Spleen (tissue), 7 donors: ENCODE measurements around the gene CISH.
A peak's percentile ranks its signal among the peaks of the same experiment; 100 is the strongest.

ENCODE experiments used
- POLR2A ChIP-seq, 3 donors: fragments of 450-650 bp; IDR thresholded peaks; one replicate each; pipeline ENCODE4 v1.5.1; 2017; ENCODE audit warnings: antibody characterized with exemption in 3 of 3, mild to moderate bottlenecking in 1 of 3
- POLR2AphosphoS5 ChIP-seq, 3 donors: sonication (generic); formaldehyde crosslinking; IDR thresholded peaks; one replicate each; pipeline ENCODE4 v1.5.1; 2017; ENCODE audit warnings: antibody characterized with exemption in 3 of 3
- TF ChIP-seq, protein P1 (sequence below), 11 experiments: fragments of 200-600 bp in 7 of 11; fragments of 450-650 bp in 4 of 11; sonication (generic) in 4 of 11; IDR thresholded peaks in 8 of 11; conservative IDR thresholded peaks in 3 of 11; 1 replicate in 7 of 11; 2 replicates in 4 of 11; pipeline versions ENCODE4 v1.4.0 to v1.8.0; 2016 to 2021; ENCODE audit warnings: antibody characterized with exemption in 11 of 11, inconsistent platforms in 4 of 11, mild to moderate bottlenecking in 1 of 11
- donor health status: DM: no; HTN: no; CAD: no; lungs with moderate emphysema.
- donor health status: DM: no; HTN: no; CAD: no.
- donor health status: DM: no; HTN: no; CAD: no.

DNA sequence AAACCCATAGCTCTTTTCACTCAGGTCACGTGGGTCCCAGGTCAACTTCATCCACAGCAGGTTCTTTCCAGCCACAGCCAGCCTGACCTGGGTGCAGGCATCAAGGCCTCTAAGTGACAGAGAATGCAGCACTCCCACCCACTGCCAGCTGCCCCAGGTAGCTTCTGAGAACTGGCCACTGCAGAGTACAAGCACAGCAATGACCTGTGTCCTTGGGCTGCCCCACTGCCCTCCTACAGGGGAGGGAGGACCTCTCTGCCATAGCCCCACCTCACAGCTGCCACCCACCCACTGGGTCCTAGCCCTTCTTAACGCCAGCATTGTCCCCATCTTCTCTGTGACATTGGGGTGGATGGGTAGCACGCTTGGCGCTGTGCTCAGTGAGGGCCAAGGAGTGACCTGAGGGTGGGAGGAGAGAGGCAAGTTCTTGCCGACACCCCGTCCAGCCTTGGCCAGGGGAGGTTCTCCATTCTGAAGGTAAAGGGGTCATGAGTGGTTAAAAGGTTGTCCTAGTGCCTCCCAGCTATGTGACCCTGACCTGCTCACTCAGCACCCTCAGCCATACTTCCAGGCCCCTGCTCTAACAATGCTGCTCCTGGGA is 12.4 kb downstream of the CISH start:
- TF ChIP-seq POLR2A (IDR thresholded peaks at IDR 0.05) (no peak), POLR2AphosphoS5 (IDR thresholded peaks at IDR 0.05) (peak in 1 of 3 donors; percentile 20)
- TF ChIP-seq, protein P1, sequence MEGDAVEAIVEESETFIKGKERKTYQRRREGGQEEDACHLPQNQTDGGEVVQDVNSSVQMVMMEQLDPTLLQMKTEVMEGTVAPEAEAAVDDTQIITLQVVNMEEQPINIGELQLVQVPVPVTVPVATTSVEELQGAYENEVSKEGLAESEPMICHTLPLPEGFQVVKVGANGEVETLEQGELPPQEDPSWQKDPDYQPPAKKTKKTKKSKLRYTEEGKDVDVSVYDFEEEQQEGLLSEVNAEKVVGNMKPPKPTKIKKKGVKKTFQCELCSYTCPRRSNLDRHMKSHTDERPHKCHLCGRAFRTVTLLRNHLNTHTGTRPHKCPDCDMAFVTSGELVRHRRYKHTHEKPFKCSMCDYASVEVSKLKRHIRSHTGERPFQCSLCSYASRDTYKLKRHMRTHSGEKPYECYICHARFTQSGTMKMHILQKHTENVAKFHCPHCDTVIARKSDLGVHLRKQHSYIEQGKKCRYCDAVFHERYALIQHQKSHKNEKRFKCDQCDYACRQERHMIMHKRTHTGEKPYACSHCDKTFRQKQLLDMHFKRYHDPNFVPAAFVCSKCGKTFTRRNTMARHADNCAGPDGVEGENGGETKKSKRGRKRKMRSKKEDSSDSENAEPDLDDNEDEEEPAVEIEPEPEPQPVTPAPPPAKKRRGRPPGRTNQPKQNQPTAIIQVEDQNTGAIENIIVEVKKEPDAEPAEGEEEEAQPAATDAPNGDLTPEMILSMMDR (IDR thresholded peaks at IDR 0.05 in 8 of 11, conservative IDR thresholded peaks at IDR 0.05 in 3 of 11): no peak
